SJCRH30 (cell line): ENCODE measurements around the gene PRR33. TPM values are rescaled to one million over a fixed set of nuclear protein-coding genes. Genes with fewer than 3 reads are reported as not detected.

Experiments
- DNase-seq, 2 experiments: peaks; one replicate each; pipeline ENCODE4 v3.0.0-alpha.2; 2015 to 2020
- H3K27ac ChIP-seq: fragments of 250-450 bp; sonication (Bioruptor Pico); 2 replicates; pipeline ENCODE4 v1.5.1; 2020; ENCODE audit warnings: mild to moderate bottlenecking, moderate library complexity
- H3K27me3 ChIP-seq: fragments of 250-450 bp; sonication (Bioruptor Pico); 2 replicates; pipeline ENCODE4 v1.5.1; 2020; ENCODE audit warnings: mild to moderate bottlenecking, moderate library complexity
- H3K36me3 ChIP-seq: fragments of 250-450 bp; sonication (Bioruptor Pico); 2 replicates; pipeline ENCODE4 v1.5.1; 2020; ENCODE audit warnings: mild to moderate bottlenecking, moderate library complexity
- H3K4me1 ChIP-seq: fragments of 250-450 bp; sonication (Bioruptor Pico); 2 replicates; pipeline ENCODE4 v1.5.1; 2020; ENCODE audit warnings: mild to moderate bottlenecking, moderate library complexity
- H3K4me3 ChIP-seq: fragments of 250-450 bp; sonication (Bioruptor Pico); 2 replicates; pipeline ENCODE4 v1.5.1; 2020; ENCODE audit warnings: mild to moderate bottlenecking, moderate library complexity
- H3K9me3 ChIP-seq: fragments of 250-450 bp; sonication (Bioruptor Pico); replicated peaks from 2 replicates; pipeline ENCODE4 v1.5.1; 2020; ENCODE audit warnings: mild to moderate bottlenecking, moderate library complexity
- total RNA-seq: library from RNA; depleted of rRNA; stranded (reverse); fragments of >200 nt; shearing (Covaris generic); gene quantifications from 2 replicates; pipeline ENCODE4 v1.2.3, GENCODE V29; 2014

Gene PRR33
- total RNA-seq, 1 experiment from 2014 or later = 0.02 TPM

DNA sequence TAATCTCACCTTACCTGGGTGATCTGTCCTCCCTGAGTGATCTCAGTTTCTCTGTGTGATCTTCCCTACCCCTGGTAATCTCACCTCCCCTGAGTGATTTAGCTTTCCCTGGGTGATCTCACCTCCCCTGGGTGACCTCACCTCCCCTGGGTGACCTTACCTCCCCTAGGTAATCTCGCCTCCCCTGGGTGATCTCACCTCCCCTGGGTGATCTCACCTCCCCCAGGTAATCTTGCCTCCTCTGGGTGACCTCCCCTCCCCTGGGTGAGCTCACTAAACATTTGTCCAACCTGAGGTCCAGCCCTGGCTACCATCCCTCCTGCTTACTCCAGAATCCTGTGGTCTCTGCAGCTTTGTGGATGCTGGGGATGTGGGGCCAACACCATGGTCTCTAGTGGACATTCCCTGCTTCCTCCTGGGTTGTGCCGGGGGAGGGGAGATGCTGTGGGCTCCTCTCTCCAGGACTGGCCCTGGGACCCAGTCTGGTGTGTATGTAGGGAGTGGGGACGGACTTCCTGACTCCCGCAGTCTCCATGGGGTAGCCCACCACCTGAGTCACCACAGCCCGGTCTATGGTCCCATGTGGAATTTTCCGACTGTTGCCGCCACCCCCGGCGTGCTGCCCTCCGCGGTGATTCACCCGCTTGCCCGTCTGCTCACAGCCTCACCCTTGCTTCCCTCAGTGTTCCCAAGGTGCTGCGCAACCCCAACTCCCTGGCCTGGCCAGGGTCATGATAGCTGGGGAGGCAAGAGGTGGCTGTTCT, 28.9 kb downstream of the PRR33 start:
- H3K27me3 ChIP-seq = peaks cover 13% of the 10 kb centered on the region
- no peaks in the 10 kb centered on the region for H3K36me3 ChIP-seq
- peaks cover 15% of the 10 kb centered on the region for H3K4me1 ChIP-seq
- no peaks in the 10 kb centered on the region for H3K9me3 ChIP-seq
- no peak overlapping the region for H3K27ac ChIP-seq
- no peak overlapping the region for H3K4me3 ChIP-seq
- no peak for DNase-seq

DNA sequence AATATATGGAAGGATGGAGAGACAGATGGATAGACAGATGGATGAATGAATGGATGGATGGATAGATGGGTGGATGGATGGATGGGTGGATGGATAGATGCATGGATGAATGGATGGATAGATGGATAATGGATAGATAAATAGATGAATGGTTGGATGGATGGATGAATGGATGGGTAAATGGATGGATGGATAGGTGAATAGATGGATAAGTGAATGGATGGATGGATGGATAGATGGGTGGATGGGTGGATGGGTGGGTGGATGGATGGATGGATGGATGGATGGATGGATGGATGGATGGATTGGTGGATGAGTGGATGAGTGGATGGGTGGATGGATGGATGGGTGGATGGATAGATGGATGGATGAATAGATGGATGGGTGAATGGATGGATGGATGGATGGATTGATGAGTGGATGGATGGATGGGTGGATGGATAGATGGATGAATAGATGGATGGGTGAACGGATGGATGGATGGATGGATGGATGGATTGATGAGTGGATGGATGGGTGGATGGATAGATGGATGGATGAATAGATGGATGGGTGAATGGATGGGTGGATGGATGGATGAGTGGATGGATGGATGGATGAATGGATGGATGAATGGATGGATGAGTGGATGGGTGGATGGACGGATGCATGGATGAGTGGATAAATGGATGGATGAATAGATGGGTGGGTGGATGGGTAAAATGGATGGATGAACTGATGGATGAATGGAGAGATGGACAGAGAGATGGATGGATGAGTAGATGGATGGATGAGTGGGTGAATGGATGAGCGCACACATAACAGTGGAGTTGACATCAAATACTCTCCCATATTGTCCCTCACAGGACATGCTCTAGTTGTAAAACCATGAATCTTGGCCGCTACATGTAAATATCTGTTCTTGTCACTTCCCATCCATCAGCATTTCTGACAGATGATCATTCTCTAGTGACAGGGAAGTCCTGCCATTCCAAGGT, 30.0 kb downstream of the PRR33 start:
- no peaks in the 10 kb centered on the region for H3K36me3 ChIP-seq
- peaks cover 13% of the 10 kb centered on the region for H3K27me3 ChIP-seq
- no peaks in the 10 kb centered on the region for H3K9me3 ChIP-seq
- no peak overlapping the region for H3K4me3 ChIP-seq
- no peak for DNase-seq
- peaks cover 15% of the 10 kb centered on the region for H3K4me1 ChIP-seq
- H3K27ac ChIP-seq = no peak overlapping the region

DNA sequence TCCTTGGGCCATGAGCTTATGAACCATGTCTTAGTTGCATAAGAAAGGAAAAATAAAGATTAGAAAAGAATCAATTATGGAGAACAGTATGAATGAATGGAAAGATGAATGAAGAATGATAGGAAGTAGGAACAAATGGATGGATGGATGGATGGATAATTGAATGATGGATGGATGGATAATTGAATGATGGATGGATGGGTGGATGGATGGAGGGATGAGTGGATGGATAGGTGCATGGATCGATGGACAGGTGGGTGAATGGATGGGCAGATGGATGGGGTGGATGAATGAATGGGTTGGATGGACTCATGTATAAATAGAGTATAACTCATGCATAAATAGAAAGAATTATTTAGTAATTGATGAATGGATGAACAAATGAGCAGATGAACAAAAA, 31.6 kb downstream of the PRR33 start:
- no peaks in the 10 kb centered on the region for H3K9me3 ChIP-seq
- no peaks in the 10 kb centered on the region for H3K36me3 ChIP-seq
- H3K27ac ChIP-seq = no peak overlapping the region
- H3K4me1 ChIP-seq = peaks cover 15% of the 10 kb centered on the region
- no peak overlapping the region for H3K4me3 ChIP-seq
- H3K27me3 ChIP-seq = peaks cover 26% of the 10 kb centered on the region
- no peak for DNase-seq

DNA sequence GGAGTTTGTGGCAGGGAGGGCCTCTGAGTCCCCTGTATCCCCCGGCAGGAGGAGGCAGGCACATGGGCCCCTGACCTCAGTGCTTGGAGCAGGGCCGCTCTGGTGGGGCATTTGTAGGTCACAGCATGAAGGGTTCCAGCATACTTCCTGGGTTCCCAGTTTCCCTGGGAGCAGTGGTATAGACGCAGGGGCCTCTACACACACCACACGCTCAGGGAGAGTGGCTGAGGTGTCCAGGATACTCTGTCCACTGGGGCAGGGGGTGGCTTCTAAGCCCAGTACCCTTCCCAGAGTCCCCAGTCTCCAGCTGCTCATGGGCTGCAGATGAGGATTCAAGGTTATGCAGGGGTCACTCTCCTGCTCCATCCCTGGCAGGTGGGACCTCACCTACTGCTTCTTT, 32.7 kb downstream of the PRR33 start:
- Histone ChIP-seq H3K27me3 (peaks cover 32% of the 10 kb centered on the region), H3K4me3 (no peak overlapping the region), H3K27ac (no peak overlapping the region), H3K36me3 (no peaks in the 10 kb centered on the region), H3K4me1 (peaks cover 10% of the 10 kb centered on the region), H3K9me3 (no peaks in the 10 kb centered on the region)
- no peak for DNase-seq

DNA sequence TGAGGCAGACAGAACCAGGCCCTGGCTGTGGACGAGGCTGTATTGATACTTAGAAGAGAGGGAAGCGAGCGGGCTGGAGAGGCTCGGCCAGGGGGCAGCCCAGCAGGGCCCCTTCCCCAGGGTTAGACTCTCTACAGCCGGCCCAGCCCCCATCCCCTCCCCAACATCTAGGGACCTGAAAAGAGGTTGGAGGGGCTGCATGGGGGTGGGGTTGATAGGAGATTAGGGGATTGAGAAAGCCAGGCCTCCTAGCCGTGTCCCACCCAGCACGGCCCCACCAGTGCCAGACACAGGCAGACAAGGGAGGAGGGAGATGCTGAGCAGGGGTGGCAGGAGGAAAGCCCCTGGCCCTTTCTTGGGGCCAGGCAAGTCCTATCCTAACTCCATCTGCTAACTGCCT, 33.1 kb downstream of the PRR33 start:
- Histone ChIP-seq H3K27ac (no peak overlapping the region), H3K4me3 (no peak overlapping the region), H3K27me3 (peaks cover 30% of the 10 kb centered on the region), H3K36me3 (no peaks in the 10 kb centered on the region), H3K9me3 (no peaks in the 10 kb centered on the region), H3K4me1 (peaks cover 8% of the 10 kb centered on the region)
- no peak for DNase-seq

DNA sequence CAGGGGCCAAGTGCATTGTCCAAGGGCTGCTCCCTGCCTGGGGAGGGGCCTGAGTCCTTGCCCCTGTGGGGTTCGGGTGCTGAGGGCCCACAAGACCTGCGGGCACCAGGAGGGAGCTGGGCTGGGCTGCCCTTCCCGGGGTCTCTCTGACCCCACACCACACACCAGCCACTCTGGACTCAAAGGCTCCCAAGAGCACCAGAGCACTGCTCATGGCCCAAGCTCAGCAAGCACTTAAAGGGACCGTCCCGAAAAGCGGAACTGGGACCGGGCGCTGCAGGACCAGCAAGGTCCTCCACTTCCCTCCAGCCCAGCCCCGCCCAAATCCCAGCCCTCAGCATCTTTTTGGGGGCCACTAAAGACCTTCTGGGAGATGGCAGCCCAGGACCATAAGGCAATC, 33.5 kb downstream of the PRR33 start:
- DNase-seq = no peak
- H3K27me3 ChIP-seq = peaks cover 31% of the 10 kb centered on the region
- H3K4me3 ChIP-seq = no peak overlapping the region
- H3K27ac ChIP-seq = no peak overlapping the region
- no peaks in the 10 kb centered on the region for H3K9me3 ChIP-seq
- peaks cover 10% of the 10 kb centered on the region for H3K4me1 ChIP-seq
- no peaks in the 10 kb centered on the region for H3K36me3 ChIP-seq

DNA sequence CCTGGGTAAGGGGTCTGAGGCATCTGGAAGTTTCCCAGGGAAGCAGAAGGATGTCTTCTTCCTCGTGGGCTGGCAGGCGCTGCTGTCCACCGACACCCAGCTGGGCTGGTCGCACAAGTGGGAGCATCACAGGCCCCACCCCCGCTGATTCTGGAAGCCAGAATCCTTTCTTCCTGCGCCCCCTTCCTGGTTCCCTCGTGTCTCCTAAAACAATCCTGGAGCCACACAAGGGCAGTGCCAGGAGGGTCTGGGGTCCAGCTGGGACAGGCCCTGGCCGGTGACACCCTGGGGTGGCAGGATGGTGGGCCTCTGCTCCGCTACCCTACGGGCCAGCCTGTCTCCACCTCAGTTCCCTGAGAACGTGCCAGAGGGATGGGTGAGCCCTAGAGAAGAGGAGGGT, 34.6 kb downstream of the PRR33 start:
- Histone ChIP-seq H3K9me3 (no peaks in the 10 kb centered on the region), H3K27me3 (peaks cover 31% of the 10 kb centered on the region), H3K4me3 (no peak overlapping the region), H3K4me1 (peaks cover 10% of the 10 kb centered on the region), H3K27ac (no peak overlapping the region), H3K36me3 (no peaks in the 10 kb centered on the region)
- no peak for DNase-seq

DNA sequence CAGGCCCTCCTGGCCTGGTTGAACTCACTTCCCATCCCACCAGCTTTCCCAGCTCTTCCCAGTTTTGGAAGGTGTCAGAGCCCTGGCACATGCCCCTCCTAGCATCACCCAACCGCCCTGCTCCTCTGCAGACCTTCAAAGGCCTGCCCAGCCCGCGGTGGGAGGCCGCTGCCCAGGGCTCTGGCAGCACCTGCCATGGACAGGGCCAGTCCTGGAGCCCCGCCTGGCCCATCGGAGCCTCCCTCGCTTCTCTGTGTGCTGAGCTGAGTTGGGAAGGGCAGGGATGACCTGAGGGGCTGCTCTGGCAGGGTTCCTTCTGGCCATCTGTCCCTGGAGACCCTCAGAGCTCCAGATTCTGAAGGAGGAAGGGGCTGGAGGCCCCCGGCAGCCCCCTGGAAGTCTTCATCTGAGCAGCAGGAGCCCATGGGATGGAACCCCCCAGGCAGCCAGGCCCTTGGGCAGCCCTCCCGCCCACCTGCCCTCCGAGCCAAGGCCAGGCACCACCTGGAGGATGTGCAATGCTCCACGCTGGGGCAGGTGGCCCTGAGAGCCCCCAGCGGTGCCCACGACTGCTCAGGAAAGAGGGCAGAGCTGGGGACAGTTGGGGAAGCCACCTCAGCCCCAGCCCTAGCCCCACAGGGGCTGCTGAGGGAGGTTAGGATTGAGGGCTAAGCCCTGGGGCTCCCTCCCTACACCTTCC, 35.2 kb downstream of the PRR33 start:
- Histone ChIP-seq H3K27me3 (peaks cover 31% of the 10 kb centered on the region), H3K9me3 (no peaks in the 10 kb centered on the region), H3K4me1 (peaks cover 10% of the 10 kb centered on the region), H3K36me3 (no peaks in the 10 kb centered on the region), H3K27ac (no peak overlapping the region), H3K4me3 (no peak overlapping the region)
- DNase-seq = no peak

DNA sequence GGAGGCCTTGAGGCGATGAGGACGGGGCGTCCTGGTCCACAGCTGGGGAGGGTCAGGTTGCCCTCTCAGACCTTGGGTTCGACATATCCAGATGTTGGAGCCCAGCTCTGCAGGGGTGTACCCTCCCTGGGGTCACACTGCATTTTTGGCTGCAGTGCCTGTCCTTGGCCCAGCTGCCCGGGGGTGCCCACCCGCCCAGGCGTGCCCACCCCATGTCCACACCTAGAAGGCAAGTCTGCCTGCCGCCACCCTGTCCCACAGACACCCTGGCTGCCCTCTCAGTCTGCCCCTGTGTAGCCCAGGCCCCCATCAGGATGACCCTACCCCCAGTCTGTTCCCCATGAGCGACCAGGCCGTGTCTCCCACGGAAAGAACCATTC, 35.8 kb downstream of the PRR33 start:
- Histone ChIP-seq H3K36me3 (no peaks in the 10 kb centered on the region), H3K27me3 (peaks cover 31% of the 10 kb centered on the region), H3K9me3 (no peaks in the 10 kb centered on the region), H3K27ac (no peak overlapping the region), H3K4me1 (peaks cover 10% of the 10 kb centered on the region), H3K4me3 (no peak overlapping the region)
- no peak for DNase-seq

DNA sequence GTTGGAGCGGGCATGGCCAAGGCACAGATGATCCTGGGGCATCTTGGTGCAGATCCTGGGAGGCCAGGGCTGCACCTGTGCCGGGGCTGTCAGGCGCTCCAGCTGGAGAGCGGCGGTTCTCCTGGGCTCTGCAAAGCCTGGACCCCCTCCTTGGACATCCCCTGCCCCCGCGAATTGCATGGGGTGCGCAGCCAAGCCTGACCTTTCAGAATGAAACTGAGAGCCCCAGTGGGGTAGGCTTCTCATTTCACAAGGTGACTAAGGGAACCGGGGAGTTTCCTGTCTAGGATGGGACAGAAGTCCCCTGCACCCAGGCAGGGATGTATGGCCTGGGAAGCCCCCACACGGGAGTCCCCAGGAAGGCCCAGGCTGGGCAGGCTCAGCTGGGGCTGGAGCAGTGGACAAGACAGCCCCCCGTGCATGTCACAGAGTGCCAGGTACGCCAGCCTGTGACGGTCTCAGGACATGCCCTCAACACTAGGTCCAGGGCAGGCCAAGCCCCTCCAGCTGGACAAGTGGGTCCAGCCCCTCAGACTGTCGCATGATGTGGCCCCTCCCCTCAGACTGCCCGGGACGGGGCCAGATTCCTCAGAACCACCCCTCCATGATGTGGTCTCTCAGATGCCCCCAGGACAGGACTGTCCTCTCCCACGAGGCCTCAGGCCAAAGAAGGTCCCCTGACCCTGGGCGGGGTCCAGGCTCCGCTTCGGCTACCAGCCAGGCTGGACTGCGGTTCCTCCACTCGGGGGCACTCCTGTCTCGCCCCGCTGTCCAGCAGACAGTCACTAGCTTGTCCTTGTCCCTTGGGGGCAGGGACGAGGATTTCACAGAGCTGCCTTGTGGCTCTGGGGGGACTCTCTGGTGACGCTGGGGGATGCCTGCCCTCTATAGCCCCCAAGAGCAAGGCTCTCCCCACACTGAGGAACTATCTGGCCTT, 36.5 kb downstream of the PRR33 start:
- Histone ChIP-seq H3K4me3 (no peak overlapping the region), H3K36me3 (no peaks in the 10 kb centered on the region), H3K4me1 (peaks cover 10% of the 10 kb centered on the region), H3K27me3 (peaks cover 31% of the 10 kb centered on the region), H3K27ac (no peak overlapping the region), H3K9me3 (no peaks in the 10 kb centered on the region)
- no peak for DNase-seq

DNA sequence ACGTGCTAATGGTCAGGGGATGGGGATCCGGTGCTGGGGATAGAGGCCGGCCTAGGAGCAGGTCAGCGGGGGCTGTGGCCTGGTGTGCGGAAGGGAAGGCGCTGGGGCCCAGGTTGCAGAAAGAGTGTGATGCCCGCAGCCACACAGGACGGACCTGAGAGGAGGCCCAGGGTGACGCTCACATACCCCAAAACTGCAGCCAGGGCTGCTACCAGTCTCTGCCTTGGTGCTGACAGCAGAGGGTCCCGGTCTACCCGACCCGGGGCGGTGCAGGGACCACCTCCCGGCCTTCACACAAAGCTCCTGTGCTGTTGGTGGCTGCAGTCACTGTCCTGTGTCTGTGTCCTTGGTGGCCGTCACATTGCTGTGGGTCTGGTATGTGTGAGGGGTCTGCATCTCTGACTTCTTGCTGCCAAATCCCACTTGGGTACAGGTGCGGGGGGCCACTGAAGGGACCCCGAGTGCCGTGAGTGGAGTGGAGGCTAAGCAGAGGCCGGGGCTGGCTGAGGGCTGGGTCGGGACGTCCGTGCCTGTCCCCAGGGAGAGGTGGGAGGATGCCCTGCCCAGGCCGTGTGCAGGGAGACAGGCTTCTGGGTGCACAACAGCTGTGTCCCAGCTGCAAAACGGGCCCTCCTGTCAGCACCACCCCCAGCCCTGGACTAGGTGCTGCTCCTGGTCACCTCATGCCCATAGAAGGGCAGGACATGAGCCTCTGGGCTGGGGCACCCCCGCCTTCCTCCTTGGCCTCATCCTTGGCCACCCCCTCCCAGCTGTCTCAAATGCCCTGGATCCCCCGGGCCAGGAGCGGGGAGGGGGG, 37.4 kb downstream of the PRR33 start:
- peaks cover 10% of the 10 kb centered on the region for H3K4me1 ChIP-seq

DNA sequence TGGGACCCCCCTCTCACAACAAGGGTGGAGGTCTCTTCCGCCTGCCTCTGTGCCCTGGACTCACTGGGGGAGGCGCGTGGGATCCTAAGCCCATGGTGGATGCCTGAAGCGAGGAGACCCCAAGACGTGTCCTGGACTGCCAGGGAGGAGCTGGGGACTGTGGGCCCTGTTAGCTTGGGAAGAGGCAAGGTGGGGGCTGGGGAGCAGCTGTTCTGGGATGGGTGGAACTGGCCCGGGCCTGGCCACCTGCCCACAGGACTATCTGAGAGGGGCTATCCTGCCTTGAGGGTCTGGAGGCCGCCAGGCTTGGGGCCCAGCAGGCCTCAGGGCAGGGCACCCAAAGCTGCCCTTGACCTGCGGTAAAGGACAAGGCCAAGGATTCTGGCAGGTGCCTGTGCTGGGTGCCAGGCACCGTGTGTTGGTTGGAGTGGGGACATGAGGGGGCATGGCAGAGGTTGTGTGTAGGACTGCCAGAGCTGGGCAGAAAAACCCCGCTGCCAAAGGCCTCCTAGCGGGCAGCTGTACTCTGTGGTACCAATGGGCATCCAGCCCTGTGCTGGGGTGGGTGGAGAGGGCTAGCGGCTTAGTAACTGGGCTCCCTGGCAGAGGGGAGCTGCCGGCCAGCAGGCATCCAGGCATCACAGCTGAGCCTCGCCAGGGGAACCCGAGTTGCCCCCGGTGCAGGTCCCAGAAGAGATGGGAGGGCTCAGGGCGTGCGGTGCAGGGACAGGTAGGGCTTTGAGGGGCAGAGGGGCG, 38.1 kb downstream of the PRR33 start:
- H3K36me3 ChIP-seq = no peaks in the 10 kb centered on the region
- H3K27ac ChIP-seq = no peak overlapping the region
- peaks cover 10% of the 10 kb centered on the region for H3K4me1 ChIP-seq

More for the DNA sequence above, 37.4 kb downstream of the PRR33 start:
- Histone ChIP-seq H3K36me3 (no peaks in the 10 kb centered on the region), H3K27me3 (peaks cover 31% of the 10 kb centered on the region; the same call in 1 of the 2 replicates), H3K27ac (no peak overlapping the region), H3K4me3 (no peak overlapping the region), H3K9me3 (no peaks in the 10 kb centered on the region)
- DNase-seq = no peak

DNA sequence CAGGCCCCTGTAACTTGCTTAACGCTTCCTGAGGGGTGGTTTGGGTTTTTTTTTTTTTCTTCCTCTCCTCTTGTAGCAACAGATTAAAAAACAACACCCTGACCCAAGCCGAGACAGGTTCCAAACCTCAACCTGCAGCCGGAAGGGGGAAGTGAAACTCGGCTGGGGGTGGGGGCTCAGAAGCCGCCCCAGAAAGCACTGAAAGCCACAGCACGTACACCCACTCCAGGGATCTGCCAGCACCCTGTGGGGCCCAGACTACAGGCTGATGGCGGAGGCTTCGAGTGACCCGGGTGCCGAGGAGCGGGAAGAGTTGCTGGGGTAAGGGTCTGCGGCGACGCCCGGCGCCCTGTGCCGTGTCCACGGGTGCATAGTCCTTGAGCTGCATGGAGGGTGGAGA, 38.8 kb downstream of the PRR33 start, which contains the start of gene LSP1:
Gene LSP1 (plus strand): TSS at position 208 of the 400 bp plus-strand sequence. CDS start 61 bp downstream, at position 269.
- DNase-seq = no peak
- Histone ChIP-seq H3K27me3 (peaks cover 31% of the 10 kb centered on the region; the same call in 1 of the 2 replicates), H3K36me3 (no peaks in the 10 kb centered on the region), H3K9me3 (no peaks in the 10 kb centered on the region), H3K4me3 (no peak within 1 kb of the TSS), H3K27ac (no peak within 1 kb of the TSS), H3K4me1 (peaks cover 10% of the 10 kb centered on the region)

More for the DNA sequence above, 38.1 kb downstream of the PRR33 start:
- DNase-seq = no peak
- H3K4me3 ChIP-seq = no peak overlapping the region
- peaks cover 31% of the 10 kb centered on the region; the same call in 1 of the 2 replicates for H3K27me3 ChIP-seq
- no peaks in the 10 kb centered on the region for H3K9me3 ChIP-seq
